ENCODE measurements around the gene EML5. TPM values are rescaled to one million over a fixed set of nuclear protein-coding genes. Genes with fewer than 3 reads are reported as not detected.

EML5 gene
- total RNA-seq, 1 donor from 2014 or later, result not detected

DNA sequence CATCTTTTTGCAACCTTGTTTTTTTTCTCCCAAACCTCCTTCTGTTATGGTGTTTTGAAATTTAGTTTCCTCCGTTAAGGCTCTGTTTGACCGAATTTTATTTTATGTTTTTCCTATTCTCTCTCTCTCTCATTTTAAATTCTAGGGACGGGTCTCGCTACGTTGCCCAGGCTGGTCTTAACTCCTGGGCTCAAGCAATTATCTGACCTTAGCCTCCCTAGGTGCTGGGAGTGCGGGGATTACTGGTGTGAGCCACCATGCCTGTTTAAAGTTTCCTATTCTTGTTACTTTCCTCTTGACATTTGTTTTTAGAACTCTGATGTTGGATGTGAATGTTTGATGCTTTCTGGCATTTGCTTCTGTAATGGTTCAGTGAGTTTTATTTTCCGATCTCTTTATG, 228.9 kb downstream of the EML5 start:
- peaks cover 6% of the 10 kb centered on the region for H3K36me3 Mint-ChIP-seq (ENCODE audit: low read depth)
- no peaks in the 10 kb centered on the region for H3K27me3 Mint-ChIP-seq (ENCODE audit: low read depth)
- peak overlapping the region; percentile 76 for H3K4me3 Mint-ChIP-seq (ENCODE audit: unreplicated experiment)
- no peaks in the 10 kb centered on the region for H3K9me3 Mint-ChIP-seq (ENCODE audit: low read depth)
- DNase-seq (ENCODE audit: low spot score), result no peak
- peak overlapping the region; percentile 86 for H3K27ac Mint-ChIP-seq (ENCODE audit: unreplicated experiment)
- H3K4me1 Mint-ChIP-seq (ENCODE audit: low read depth), result peaks cover 23% of the 10 kb centered on the region
- TF ChIP-seq, protein P1, sequence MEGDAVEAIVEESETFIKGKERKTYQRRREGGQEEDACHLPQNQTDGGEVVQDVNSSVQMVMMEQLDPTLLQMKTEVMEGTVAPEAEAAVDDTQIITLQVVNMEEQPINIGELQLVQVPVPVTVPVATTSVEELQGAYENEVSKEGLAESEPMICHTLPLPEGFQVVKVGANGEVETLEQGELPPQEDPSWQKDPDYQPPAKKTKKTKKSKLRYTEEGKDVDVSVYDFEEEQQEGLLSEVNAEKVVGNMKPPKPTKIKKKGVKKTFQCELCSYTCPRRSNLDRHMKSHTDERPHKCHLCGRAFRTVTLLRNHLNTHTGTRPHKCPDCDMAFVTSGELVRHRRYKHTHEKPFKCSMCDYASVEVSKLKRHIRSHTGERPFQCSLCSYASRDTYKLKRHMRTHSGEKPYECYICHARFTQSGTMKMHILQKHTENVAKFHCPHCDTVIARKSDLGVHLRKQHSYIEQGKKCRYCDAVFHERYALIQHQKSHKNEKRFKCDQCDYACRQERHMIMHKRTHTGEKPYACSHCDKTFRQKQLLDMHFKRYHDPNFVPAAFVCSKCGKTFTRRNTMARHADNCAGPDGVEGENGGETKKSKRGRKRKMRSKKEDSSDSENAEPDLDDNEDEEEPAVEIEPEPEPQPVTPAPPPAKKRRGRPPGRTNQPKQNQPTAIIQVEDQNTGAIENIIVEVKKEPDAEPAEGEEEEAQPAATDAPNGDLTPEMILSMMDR (IDR thresholded peaks at IDR 0.05), result no peak

DNA sequence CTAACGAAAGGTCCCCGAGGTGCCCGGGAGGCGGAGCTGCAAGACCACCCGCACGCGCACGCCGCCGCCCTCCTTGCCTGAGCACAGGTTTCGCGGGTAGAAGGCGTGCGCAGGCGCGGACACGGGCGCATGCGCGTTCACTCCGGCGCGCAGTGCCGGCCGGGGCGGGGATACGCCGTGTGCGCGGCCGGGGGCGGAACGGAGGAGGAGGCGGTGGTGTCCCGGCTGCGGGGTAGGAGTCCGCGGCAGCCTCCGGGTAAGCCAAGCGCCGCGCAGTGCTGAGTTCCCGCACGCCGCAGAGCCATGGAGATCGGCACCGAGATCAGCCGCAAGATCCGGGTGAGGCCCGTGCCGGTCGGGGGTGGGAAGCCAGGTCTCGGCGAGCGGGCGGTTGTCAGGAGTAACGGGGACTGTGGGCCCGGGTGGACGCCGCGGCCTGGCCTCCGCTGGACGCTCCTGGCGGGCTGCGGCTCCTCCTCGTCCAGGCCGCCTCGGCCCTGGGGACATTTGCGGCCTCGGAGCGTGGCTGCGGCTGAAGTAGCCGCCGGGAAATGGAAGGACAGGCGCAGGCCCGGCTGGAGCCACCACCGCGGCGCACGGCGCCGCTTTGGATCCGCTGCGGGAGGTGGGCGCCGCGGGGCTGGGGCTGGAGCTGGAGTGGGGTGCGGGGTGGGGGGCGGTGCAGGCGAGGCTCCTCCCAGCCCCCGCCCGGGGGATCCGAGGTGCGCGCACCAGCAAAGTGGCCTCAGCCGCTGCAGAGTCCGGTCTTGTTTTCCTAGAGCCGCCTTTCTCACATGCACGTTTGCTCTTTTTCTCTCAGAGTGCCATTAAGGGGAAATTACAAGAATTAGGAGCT, 229.7 kb downstream of the EML5 start, which contains the start of gene ZC3H14:
TSS of gene ZC3H14 (plus strand) at position 207 of the 856 bp plus-strand sequence. CDS start at position 304, 97 bp downstream.
- Mint-ChIP-seq H3K27me3 (ENCODE audit: low read depth) (no peaks in the 10 kb centered on the region), H3K4me3 (ENCODE audit: unreplicated experiment) (peak within 1 kb of the TSS; percentile 76), H3K4me1 (ENCODE audit: low read depth) (peaks cover 23% of the 10 kb centered on the region), H3K36me3 (ENCODE audit: low read depth) (peaks cover 3% of the 10 kb centered on the region), H3K9me3 (ENCODE audit: low read depth) (no peaks in the 10 kb centered on the region), H3K27ac (ENCODE audit: unreplicated experiment) (peak within 1 kb of the TSS; percentile 95)
- TF ChIP-seq, protein P1 (IDR thresholded peaks at IDR 0.05), result peak; percentile 35
- DNase-seq (ENCODE audit: low spot score), result peak; percentile 92

DNA sequence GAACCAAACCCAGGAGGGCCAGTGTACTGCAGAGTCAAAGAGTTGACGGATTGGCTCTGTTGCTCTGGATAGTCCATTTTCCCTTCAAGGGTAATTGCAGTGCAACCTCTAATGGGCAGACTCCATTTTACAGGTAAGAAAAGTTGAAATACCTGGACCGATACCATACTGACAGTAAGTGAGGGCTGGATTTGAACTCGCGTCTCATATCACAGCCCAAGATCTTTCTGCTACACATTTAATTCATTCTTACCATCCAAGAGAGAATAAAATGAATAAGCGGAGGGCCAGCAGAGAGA, 230.3 kb downstream of the EML5 start:
- no peak for DNase-seq (ENCODE audit: low spot score)
- no peak overlapping the region for H3K27ac Mint-ChIP-seq (ENCODE audit: unreplicated experiment)
- H3K36me3 Mint-ChIP-seq (ENCODE audit: low read depth), result no peaks in the 10 kb centered on the region
- peaks cover 25% of the 10 kb centered on the region for H3K4me1 Mint-ChIP-seq (ENCODE audit: low read depth)
- H3K9me3 Mint-ChIP-seq (ENCODE audit: low read depth), result no peaks in the 10 kb centered on the region
- H3K27me3 Mint-ChIP-seq (ENCODE audit: low read depth), result no peaks in the 10 kb centered on the region
- H3K4me3 Mint-ChIP-seq (ENCODE audit: unreplicated experiment), result peak overlapping the region; percentile 76
- TF ChIP-seq, protein P1 (IDR thresholded peaks at IDR 0.05), result no peak

Other genes starting within 250 kb of the EML5 start
- gene PTPN21, start 237.9 kb downstream of the EML5 start, total RNA-seq, result 34.9 to 42.9 TPM (median 40.0 TPM) in 3 replicates
- gene ZC3H14, start 229.9 kb downstream of the EML5 start, total RNA-seq, result 46.7 to 57.8 TPM (median 55.1 TPM) in 3 replicates
- 25.9 to 32.6 TPM (median 27.2 TPM) in 3 replicates for gene TTC8, start 31.7 kb upstream of the EML5 start, total RNA-seq

Data from chondrocyte (in vitro differentiated cells).